ENCODE data around the gene CCT8. TPM values are rescaled to one million over a fixed set of nuclear protein-coding genes. Genes with fewer than 3 reads are reported as not detected.

The CCT8 gene
- total RNA-seq, result 109 TPM

GRCh38 chr21:29073222-29074006 is at the start of gene CCT8:
Gene CCT8 (minus strand): TSS chr21:29073648. CDS start chr21:29073590, 58 bp downstream.
- peak; percentile 94 to 100 (median 100) for DNase-seq (ENCODE audit: low read depth in 2 of 3, low spot score in 2 of 3)

GRCh38 chr21:29121759-29122158 is 48.3 kb upstream of the CCT8 start:
- DNase-seq (ENCODE audit: low read depth in 2 of 3, low spot score in 2 of 3), result no peak

- DNase-seq (ENCODE audit: low read depth in 2 of 3, low spot score in 2 of 3), result no peak
Observed at GRCh38 chr21:29117372-29117955, 44.0 kb upstream of the CCT8 start.

- no peak for DNase-seq (ENCODE audit: low read depth in 2 of 3, low spot score in 2 of 3)
Observed at GRCh38 chr21:29115899-29116298, 42.5 kb upstream of the CCT8 start.

- DNase-seq (ENCODE audit: low read depth in 2 of 3, low spot score in 2 of 3), result no peak
Observed at GRCh38 chr21:29114765-29115500, 41.5 kb upstream of the CCT8 start.

- DNase-seq (ENCODE audit: low read depth in 2 of 3, low spot score in 2 of 3), result no peak
Observed at GRCh38 chr21:29105218-29105617, 31.8 kb upstream of the CCT8 start.

GRCh38 chr21:29104239-29104708 is 30.8 kb upstream of the CCT8 start:
- no peak for DNase-seq (ENCODE audit: low read depth in 2 of 3, low spot score in 2 of 3)

GRCh38 chr21:29102791-29103257 is 29.4 kb upstream of the CCT8 start:
- no peak for DNase-seq (ENCODE audit: low read depth in 2 of 3, low spot score in 2 of 3)

GRCh38 chr21:29098156-29098555 is 24.7 kb upstream of the CCT8 start:
- DNase-seq (ENCODE audit: low read depth in 2 of 3, low spot score in 2 of 3), result no peak

- DNase-seq (ENCODE audit: low read depth in 2 of 3, low spot score in 2 of 3), result no peak
Observed at GRCh38 chr21:29096218-29097015, 23.0 kb upstream of the CCT8 start.

GRCh38 chr21:29092102-29092959 is 18.9 kb upstream of the CCT8 start:
- DNase-seq (ENCODE audit: low read depth in 2 of 3, low spot score in 2 of 3), result no peak

GRCh38 chr21:29091033-29091432 is 17.6 kb upstream of the CCT8 start:
- DNase-seq (ENCODE audit: low read depth in 2 of 3, low spot score in 2 of 3), result no peak

GRCh38 chr21:29085106-29085752 is 11.8 kb upstream of the CCT8 start:
- DNase-seq (ENCODE audit: low read depth in 2 of 3, low spot score in 2 of 3), result no peak

- no peak for DNase-seq (ENCODE audit: low read depth in 2 of 3, low spot score in 2 of 3)
Observed at GRCh38 chr21:29084372-29084771, 10.9 kb upstream of the CCT8 start.

GRCh38 chr21:29083306-29083705 is 9.9 kb upstream of the CCT8 start:
- no peak for DNase-seq (ENCODE audit: low read depth in 2 of 3, low spot score in 2 of 3)

- no peak for DNase-seq (ENCODE audit: low read depth in 2 of 3, low spot score in 2 of 3)
Observed at GRCh38 chr21:29082046-29082815, 8.8 kb upstream of the CCT8 start.

GRCh38 chr21:29080454-29080941 is 7.0 kb upstream of the CCT8 start:
- peak in 1 of 3 donors; percentile 65 for DNase-seq (ENCODE audit: low read depth in 2 of 3, low spot score in 2 of 3)

Data from hematopoietic multipotent progenitor cell (in vitro differentiated cells).